HepG2 (cell line): ENCODE data around the gene AKAP3. TPM values are rescaled to one million over a fixed set of nuclear protein-coding genes. Genes with fewer than 3 reads are reported as not detected.

Experiments used
- ATAC-seq: fragments of 200-7000 bp; cut with Tn5 transposase; 3 replicates; pipeline ENCODE4 v1.9.1; 2020; ENCODE audit warnings: mild to moderate bottlenecking, moderate library complexity
- BruUV-seq: library from RNA; stranded (reverse); fragments of 400-500 nt; replicated peaks from 2 replicates; lab custom pipeline; 2021; lab: Mats Ljungman, UMichigan
- CTCF ChIA-PET: fragments of 300-600 bp; formaldehyde crosslinking; extraction: SDS; loops from one replicate; lab custom pipeline; 2021; ENCODE audit warnings: low total read pairs, inconsistent platforms, low intra/inter-chr PET ratio; lab: Yijun Ruan, JAX
- POLR2A ChIA-PET: fragments of 350-600 bp; sonication (Branson Sonifier 250); formaldehyde crosslinking; loops from one replicate; lab custom pipeline; 2020; ENCODE audit warnings: antibody characterized with exemption, inconsistent platforms; lab: Yijun Ruan, JAX
- DNase-seq: peaks from one replicate; pipeline ENCODE4 v3.0.0-alpha.2; 2015; ENCODE audit warnings: low spot score
- FAIRE-seq: peaks from 3 replicates; lab custom pipeline; 2011; peaks lifted over from hg19 to GRCh38; lab: Jason Lieb, UNC
- H2AFZ ChIP-seq: one replicate; pipeline ENCODE4 v1.6.1; 2011; ENCODE audit warnings: low read length, inconsistent platforms
- H3K27ac ChIP-seq: fragments of 300-600 bp; 3 replicates; pipeline ENCODE4 v1.8.0; 2011; ENCODE audit warnings: mixed run types, mild to moderate bottlenecking, mixed read lengths, low read length, inconsistent platforms; ENCODE audit not compliant: insufficient read depth; ENCODE audit errors: extremely low read length
- H3K27me3 ChIP-seq, 2 experiments: fragments of 200-600 bp in 1 of 2; 2 replicates in 1 of 2; 3 replicates in 1 of 2; pipeline versions ENCODE4 v1.6.0 to v1.8.0; 2011; ENCODE audit warnings: low read length in 2 of 2, mild to moderate bottlenecking in 2 of 2, moderate library complexity in 2 of 2, inconsistent platforms in 1 of 2; ENCODE audit not compliant: insufficient read depth in 2 of 2, control insufficient read depth in 1 of 2
- H3K36me3 ChIP-seq, 2 experiments: fragments of 200-600 bp in 1 of 2; replicated peaks in 1 of 2; 2 replicates in 1 of 2; 3 replicates in 1 of 2; pipeline versions ENCODE4 v1.5.1 to v1.8.0; 2011; ENCODE audit warnings: low read length in 2 of 2, inconsistent platforms in 1 of 2; ENCODE audit not compliant: insufficient read depth in 2 of 2, control insufficient read depth in 1 of 2
- H3K4me1 ChIP-seq: 2 replicates; pipeline ENCODE4 v1.5.1; 2012; ENCODE audit warnings: low read length, inconsistent platforms; ENCODE audit not compliant: insufficient read depth
- H3K4me2 ChIP-seq: 2 replicates; pipeline ENCODE4 v1.6.0; 2011; ENCODE audit warnings: low read depth, low read length, inconsistent platforms
- H3K4me3 ChIP-seq, 3 experiments: fragments of 200-600 bp in 1 of 3; sonication (generic), shearing (Covaris generic) in 1 of 3; replicated peaks in 1 of 3; 2 replicates each; pipeline ENCODE4 v1.5.1; 2011 to 2016; ENCODE audit warnings: low read length in 3 of 3, inconsistent platforms in 2 of 3, low read depth in 2 of 3, mild to moderate bottlenecking in 2 of 3, control low read depth in 1 of 3, mixed read lengths in 1 of 3; ENCODE audit not compliant: insufficient read depth in 1 of 3
- H3K79me2 ChIP-seq: one replicate; pipeline ENCODE4 v1.6.1; 2011; ENCODE audit warnings: low read length, inconsistent platforms; ENCODE audit not compliant: insufficient read depth
- H3K9ac ChIP-seq: 2 replicates; pipeline ENCODE4 v1.6.0; 2011; ENCODE audit warnings: mild to moderate bottlenecking, low read depth, low read length, inconsistent platforms; ENCODE audit not compliant: insufficient read depth
- H3K9me3 ChIP-seq: 2 replicates; pipeline ENCODE4 v1.5.1; 2012; ENCODE audit warnings: mild to moderate bottlenecking, low read length
- H4K20me1 ChIP-seq: 2 replicates; pipeline ENCODE4 v1.6.0; 2011; ENCODE audit warnings: inconsistent platforms, mild to moderate bottlenecking, low read length, moderate library complexity; ENCODE audit not compliant: insufficient read depth
- NFATC3 ChIP-seq: sonication (generic); formaldehyde crosslinking; IDR thresholded peaks from 2 replicates; pipeline ENCODE4 v1.5.1; 2020; ENCODE audit warnings: mild to moderate bottlenecking, missing genetic modification reagents
- PATZ1 ChIP-seq: sonication (generic); formaldehyde crosslinking; IDR thresholded peaks from 2 replicates; pipeline ENCODE4 v1.4.0; 2020; ENCODE audit warnings: missing genetic modification reagents
- RXRB ChIP-seq: IDR thresholded peaks from 2 replicates; pipeline ENCODE4 v1.6.1; 2016; ENCODE audit warnings: borderline replicate concordance, missing genetic modification reagents, missing compliant biosample characterization
- SKIL ChIP-seq: sonication (generic); formaldehyde crosslinking; IDR thresholded peaks from 2 replicates; pipeline ENCODE4 v1.8.0; 2022; ENCODE audit warnings: missing genetic modification reagents, mild to moderate bottlenecking, moderate library complexity, borderline replicate concordance
- STAT5B ChIP-seq: sonication (generic); formaldehyde crosslinking; IDR thresholded peaks from 2 replicates; pipeline ENCODE4 v1.4.0; 2020; ENCODE audit warnings: missing genetic modification reagents
- TBX2 ChIP-seq: sonication (generic); formaldehyde crosslinking; IDR thresholded peaks from 2 replicates; pipeline ENCODE4 v1.5.0; 2020; ENCODE audit warnings: missing genetic modification reagents, mild to moderate bottlenecking, borderline replicate concordance
- TOPORS ChIP-seq: sonication (generic); formaldehyde crosslinking; IDR thresholded peaks from 2 replicates; pipeline ENCODE4 v1.8.0; 2023; ENCODE audit warnings: mild to moderate bottlenecking, missing genetic modification reagents
- ZBTB20 ChIP-seq: sonication (generic); formaldehyde crosslinking; IDR thresholded peaks from 2 replicates; pipeline ENCODE4 v1.8.1; 2023; ENCODE audit warnings: missing genetic modification reagents, low read depth, mild to moderate bottlenecking, borderline replicate concordance
- ZNF350 ChIP-seq: sonication (generic); formaldehyde crosslinking; IDR thresholded peaks from 2 replicates; pipeline ENCODE4 v1.4.0; 2020; ENCODE audit warnings: mild to moderate bottlenecking, low read depth, missing genetic modification reagents, borderline replicate concordance
- ZNF468 ChIP-seq: sonication (generic); formaldehyde crosslinking; IDR thresholded peaks from 2 replicates; pipeline ENCODE4 v1.8.0; 2022; ENCODE audit warnings: mild to moderate bottlenecking, moderate library complexity, missing genetic modification reagents
- ZNF776 ChIP-seq: sonication (generic); formaldehyde crosslinking; IDR thresholded peaks from 2 replicates; pipeline ENCODE4 v1.4.0; 2020; ENCODE audit warnings: mild to moderate bottlenecking, missing genetic modification reagents
- ZNF777 ChIP-seq: sonication (generic); formaldehyde crosslinking; IDR thresholded peaks from 2 replicates; pipeline ENCODE4 v1.4.0; 2020; ENCODE audit warnings: missing genetic modification reagents
- ZNF850 ChIP-seq: sonication (generic); formaldehyde crosslinking; conservative IDR thresholded peaks from 2 replicates; pipeline ENCODE4 v1.9.0; 2021; ENCODE audit warnings: mild to moderate bottlenecking, missing genetic modification reagents
- WGBS: methylation state at CpG from one replicate; pipeline ENCODE4 v1.1.6; 2017; ENCODE audit warnings: low lambda C conversion rate; 5-methylcytosine and 5-hydroxymethylcytosine counted together
- in situ Hi-C: cut with HindIII; loops from 2 replicates; pipeline ENCODE4 v1.10.0; 2017; ENCODE audit warnings: low pct_unique_long_range_greater_than_20kb; ENCODE audit not compliant: extremely low pct_ligation_motif_present
- intact Hi-C: fragments of 100-400 bp; cut with micrococcal nuclease; formaldehyde crosslinking; loops from one replicate; pipeline ENCODE4 v1.10.0; 2022; ENCODE audit not compliant: unreplicated experiment
- polyA plus RNA-seq, 8 experiments: library from polyadenylated mRNA; depleted of rRNA in 3 of 8; stranded (reverse) in 7 of 8; unstranded in 1 of 8; fragments of >200 nt; fragmentation: Illumina TruSeq in 4 of 8; extraction: Trizol in 4 of 8; gene quantifications; 2 replicates each; pipeline versions ENCODE4 v1.2.1 to v1.2.3, GENCODE V29; 2011 to 2016; ENCODE audit warnings: low read depth in 4 of 8, missing spikeins in 1 of 8, mixed read lengths in 1 of 8; ENCODE audit not compliant: insufficient read depth in 1 of 8
- total RNA-seq, 5 experiments: library from RNA; depleted of rRNA; stranded (reverse); fragments of >200 nt; fragmentation: Illumina TruSeq; extraction: Trizol; gene quantifications; 2 replicates each; pipeline ENCODE4 v1.2.3, GENCODE V29; 2016; ENCODE audit warnings: low read depth in 1 of 5

AKAP3 gene
- total and polyA plus RNA-seq, 2 of the 13 experiments (the other 11 are each of a cell fraction or from before 2014, with no cell fraction given), result 0.22 to 0.49 TPM

- POLR2A ChIA-PET, result no interaction called here
- peaks cover 16% of the 10 kb centered on the region for H3K4me1 ChIP-seq
- H2AFZ ChIP-seq, result no peak overlapping the region
- intact Hi-C loops (no loop called here), in situ Hi-C loops (no loop called here)
- no peak overlapping the region for H3K4me3 ChIP-seq
- no peak overlapping the region for H3K4me2 ChIP-seq
- no peaks in the 10 kb centered on the region for H3K9me3 ChIP-seq
- no TSS peak for BruUV-seq
- FAIRE-seq, result no peak
- H3K27ac ChIP-seq, result no peak overlapping the region
- peaks cover 3% of the 10 kb centered on the region for H3K79me2 ChIP-seq
- WGBS, result 16% methylated on average over 6 of the region's 6 CpGs
- CTCF ChIA-PET, result no interaction called here
- no peaks in the 10 kb centered on the region for H3K36me3 ChIP-seq
- no peaks in the 10 kb centered on the region; a peak in 1 of 5 replicates for H3K27me3 ChIP-seq
- ATAC-seq, result no peak
- TF ChIP-seq TOPORS (CRISPR knock-in tag), result no peak
- no peak for TF ChIP-seq ZNF850 (CRISPR knock-in tag)
- TF ChIP-seq ZNF777 (CRISPR knock-in tag), result no peak
- no peak for TF ChIP-seq RXRB
- no peak for TF ChIP-seq STAT5B (CRISPR knock-in tag)
- no peak for TF ChIP-seq ZNF350 (CRISPR knock-in tag)
- no peak for TF ChIP-seq ZNF776
- no peak for TF ChIP-seq PATZ1 (CRISPR knock-in tag)
- TF ChIP-seq ZNF468 (CRISPR knock-in tag), result no peak
- no peak for TF ChIP-seq TBX2 (CRISPR knock-in tag)
- no peak for TF ChIP-seq NFATC3
- no peak for TF ChIP-seq ZBTB20 (CRISPR knock-in tag)
- TF ChIP-seq SKIL (CRISPR knock-in tag), result no peak
- no peak overlapping the region for H3K9ac ChIP-seq
- DNase-seq, result no peak
- H4K20me1 ChIP-seq, result no peaks in the 10 kb centered on the region
Measured at GRCh38 chr12:4643747-4644146, 5.1 kb downstream of the AKAP3 start.
